A549 (cell line): ENCODE data around the gene AHCYL2.

Experiments used
- CHD4 ChIP-seq: fragments of 200-600 bp; sonication (generic); IDR thresholded peaks from 2 replicates; pipeline ENCODE4 v1.6.1; 2016; ENCODE audit warnings: antibody characterized with exemption, mild to moderate bottlenecking, borderline replicate concordance
- SMC3 ChIP-seq: fragments of >200 bp; sonication (Bioruptor Twin); formaldehyde crosslinking; IDR thresholded peaks from 3 replicates; pipeline ENCODE4 v1.6.1; 2018; ENCODE audit warnings: inconsistent platforms
- TF ChIP-seq, protein P1 (sequence below): fragments of >200 bp; sonication (Bioruptor Twin); formaldehyde crosslinking; IDR thresholded peaks from 3 replicates; pipeline ENCODE4 v1.5.1; 2016
- TF ChIP-seq, protein P2 (sequence below): fragments of 200-600 bp; sonication (generic); IDR thresholded peaks from 2 replicates; pipeline ENCODE4 v1.6.1; 2016; ENCODE audit warnings: antibody characterized with exemption, mild to moderate bottlenecking, moderate library complexity

- TF ChIP-seq SMC3 (no peak), CHD4 (no peak)
- TF ChIP-seq, protein P1, sequence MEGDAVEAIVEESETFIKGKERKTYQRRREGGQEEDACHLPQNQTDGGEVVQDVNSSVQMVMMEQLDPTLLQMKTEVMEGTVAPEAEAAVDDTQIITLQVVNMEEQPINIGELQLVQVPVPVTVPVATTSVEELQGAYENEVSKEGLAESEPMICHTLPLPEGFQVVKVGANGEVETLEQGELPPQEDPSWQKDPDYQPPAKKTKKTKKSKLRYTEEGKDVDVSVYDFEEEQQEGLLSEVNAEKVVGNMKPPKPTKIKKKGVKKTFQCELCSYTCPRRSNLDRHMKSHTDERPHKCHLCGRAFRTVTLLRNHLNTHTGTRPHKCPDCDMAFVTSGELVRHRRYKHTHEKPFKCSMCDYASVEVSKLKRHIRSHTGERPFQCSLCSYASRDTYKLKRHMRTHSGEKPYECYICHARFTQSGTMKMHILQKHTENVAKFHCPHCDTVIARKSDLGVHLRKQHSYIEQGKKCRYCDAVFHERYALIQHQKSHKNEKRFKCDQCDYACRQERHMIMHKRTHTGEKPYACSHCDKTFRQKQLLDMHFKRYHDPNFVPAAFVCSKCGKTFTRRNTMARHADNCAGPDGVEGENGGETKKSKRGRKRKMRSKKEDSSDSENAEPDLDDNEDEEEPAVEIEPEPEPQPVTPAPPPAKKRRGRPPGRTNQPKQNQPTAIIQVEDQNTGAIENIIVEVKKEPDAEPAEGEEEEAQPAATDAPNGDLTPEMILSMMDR: no peak
- TF ChIP-seq, protein P2, sequence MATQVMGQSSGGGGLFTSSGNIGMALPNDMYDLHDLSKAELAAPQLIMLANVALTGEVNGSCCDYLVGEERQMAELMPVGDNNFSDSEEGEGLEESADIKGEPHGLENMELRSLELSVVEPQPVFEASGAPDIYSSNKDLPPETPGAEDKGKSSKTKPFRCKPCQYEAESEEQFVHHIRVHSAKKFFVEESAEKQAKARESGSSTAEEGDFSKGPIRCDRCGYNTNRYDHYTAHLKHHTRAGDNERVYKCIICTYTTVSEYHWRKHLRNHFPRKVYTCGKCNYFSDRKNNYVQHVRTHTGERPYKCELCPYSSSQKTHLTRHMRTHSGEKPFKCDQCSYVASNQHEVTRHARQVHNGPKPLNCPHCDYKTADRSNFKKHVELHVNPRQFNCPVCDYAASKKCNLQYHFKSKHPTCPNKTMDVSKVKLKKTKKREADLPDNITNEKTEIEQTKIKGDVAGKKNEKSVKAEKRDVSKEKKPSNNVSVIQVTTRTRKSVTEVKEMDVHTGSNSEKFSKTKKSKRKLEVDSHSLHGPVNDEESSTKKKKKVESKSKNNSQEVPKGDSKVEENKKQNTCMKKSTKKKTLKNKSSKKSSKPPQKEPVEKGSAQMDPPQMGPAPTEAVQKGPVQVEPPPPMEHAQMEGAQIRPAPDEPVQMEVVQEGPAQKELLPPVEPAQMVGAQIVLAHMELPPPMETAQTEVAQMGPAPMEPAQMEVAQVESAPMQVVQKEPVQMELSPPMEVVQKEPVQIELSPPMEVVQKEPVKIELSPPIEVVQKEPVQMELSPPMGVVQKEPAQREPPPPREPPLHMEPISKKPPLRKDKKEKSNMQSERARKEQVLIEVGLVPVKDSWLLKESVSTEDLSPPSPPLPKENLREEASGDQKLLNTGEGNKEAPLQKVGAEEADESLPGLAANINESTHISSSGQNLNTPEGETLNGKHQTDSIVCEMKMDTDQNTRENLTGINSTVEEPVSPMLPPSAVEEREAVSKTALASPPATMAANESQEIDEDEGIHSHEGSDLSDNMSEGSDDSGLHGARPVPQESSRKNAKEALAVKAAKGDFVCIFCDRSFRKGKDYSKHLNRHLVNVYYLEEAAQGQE: no peak
Measured at GRCh38 chr7:129277629-129278028, 52.8 kb downstream of the AHCYL2 start.
